HepG2 (cell line): ENCODE measurements around the gene DCAF7. TPM values are rescaled to one million over a fixed set of nuclear protein-coding genes. Genes with fewer than 3 reads are reported as not detected.

Experiments
- ATAC-seq: fragments of 200-7000 bp; cut with Tn5 transposase; 3 replicates; pipeline ENCODE4 v1.9.1; 2020; ENCODE audit warnings: mild to moderate bottlenecking, moderate library complexity
- BruUV-seq: library from RNA; stranded (reverse); fragments of 400-500 nt; replicated peaks from 2 replicates; lab custom pipeline; 2021; lab: Mats Ljungman, UMichigan
- CTCF ChIA-PET: fragments of 300-600 bp; formaldehyde crosslinking; extraction: SDS; loops from one replicate; lab custom pipeline; 2021; ENCODE audit warnings: low total read pairs, inconsistent platforms, low intra/inter-chr PET ratio; lab: Yijun Ruan, JAX
- POLR2A ChIA-PET: fragments of 350-600 bp; sonication (Branson Sonifier 250); formaldehyde crosslinking; loops from one replicate; lab custom pipeline; 2020; ENCODE audit warnings: antibody characterized with exemption, inconsistent platforms; lab: Yijun Ruan, JAX
- DNase-seq: peaks from one replicate; pipeline ENCODE4 v3.0.0-alpha.2; 2015; ENCODE audit warnings: low spot score
- FAIRE-seq: peaks from 3 replicates; lab custom pipeline; 2011; peaks lifted over from hg19 to GRCh38; lab: Jason Lieb, UNC
- H2AFZ ChIP-seq: one replicate; pipeline ENCODE4 v1.6.1; 2011; ENCODE audit warnings: low read length, inconsistent platforms
- H3K27ac ChIP-seq: fragments of 300-600 bp; 3 replicates; pipeline ENCODE4 v1.8.0; 2011; ENCODE audit warnings: mixed run types, mild to moderate bottlenecking, mixed read lengths, low read length, inconsistent platforms; ENCODE audit not compliant: insufficient read depth; ENCODE audit errors: extremely low read length
- H3K27me3 ChIP-seq, 2 experiments: fragments of 200-600 bp in 1 of 2; 2 replicates in 1 of 2; 3 replicates in 1 of 2; pipeline versions ENCODE4 v1.6.0 to v1.8.0; 2011; ENCODE audit warnings: low read length in 2 of 2, mild to moderate bottlenecking in 2 of 2, moderate library complexity in 2 of 2, inconsistent platforms in 1 of 2; ENCODE audit not compliant: insufficient read depth in 2 of 2, control insufficient read depth in 1 of 2
- H3K36me3 ChIP-seq, 2 experiments: fragments of 200-600 bp in 1 of 2; replicated peaks in 1 of 2; 2 replicates in 1 of 2; 3 replicates in 1 of 2; pipeline versions ENCODE4 v1.5.1 to v1.8.0; 2011; ENCODE audit warnings: low read length in 2 of 2, inconsistent platforms in 1 of 2; ENCODE audit not compliant: insufficient read depth in 2 of 2, control insufficient read depth in 1 of 2
- H3K4me1 ChIP-seq: 2 replicates; pipeline ENCODE4 v1.5.1; 2012; ENCODE audit warnings: low read length, inconsistent platforms; ENCODE audit not compliant: insufficient read depth
- H3K4me2 ChIP-seq: 2 replicates; pipeline ENCODE4 v1.6.0; 2011; ENCODE audit warnings: low read depth, low read length, inconsistent platforms
- H3K4me3 ChIP-seq, 3 experiments: fragments of 200-600 bp in 1 of 3; sonication (generic), shearing (Covaris generic) in 1 of 3; replicated peaks in 1 of 3; 2 replicates each; pipeline ENCODE4 v1.5.1; 2011 to 2016; ENCODE audit warnings: low read length in 3 of 3, inconsistent platforms in 2 of 3, low read depth in 2 of 3, mild to moderate bottlenecking in 2 of 3, control low read depth in 1 of 3, mixed read lengths in 1 of 3; ENCODE audit not compliant: insufficient read depth in 1 of 3
- H3K79me2 ChIP-seq: one replicate; pipeline ENCODE4 v1.6.1; 2011; ENCODE audit warnings: low read length, inconsistent platforms; ENCODE audit not compliant: insufficient read depth
- H3K9ac ChIP-seq: 2 replicates; pipeline ENCODE4 v1.6.0; 2011; ENCODE audit warnings: mild to moderate bottlenecking, low read depth, low read length, inconsistent platforms; ENCODE audit not compliant: insufficient read depth
- H3K9me3 ChIP-seq: 2 replicates; pipeline ENCODE4 v1.5.1; 2012; ENCODE audit warnings: mild to moderate bottlenecking, low read length
- H4K20me1 ChIP-seq: 2 replicates; pipeline ENCODE4 v1.6.0; 2011; ENCODE audit warnings: inconsistent platforms, mild to moderate bottlenecking, low read length, moderate library complexity; ENCODE audit not compliant: insufficient read depth
- BCL6 ChIP-seq: IDR thresholded peaks from 2 replicates; pipeline ENCODE4 v1.6.1; 2016; ENCODE audit warnings: missing genetic modification reagents, missing compliant biosample characterization
- CHD2 ChIP-seq: IDR thresholded peaks from 2 replicates; pipeline ENCODE4 v1.6.1; 2011; ENCODE audit warnings: low read depth, low read length, improper control_type of control experiment
- ELF1 ChIP-seq: sonication (generic); formaldehyde crosslinking; IDR thresholded peaks from 2 replicates; pipeline ENCODE4 v1.4.0; 2020; ENCODE audit warnings: missing genetic modification reagents
- ESRRA ChIP-seq: sonication (generic); formaldehyde crosslinking; IDR thresholded peaks from 2 replicates; pipeline ENCODE4 v1.5.1; 2020; ENCODE audit warnings: mild to moderate bottlenecking, low read depth, missing genetic modification reagents
- FOXC1 ChIP-seq: sonication (generic); formaldehyde crosslinking; IDR thresholded peaks from 2 replicates; pipeline ENCODE4 v1.8.0; 2022; ENCODE audit warnings: mild to moderate bottlenecking, missing genetic modification reagents, borderline replicate concordance
- HNRNPLL ChIP-seq: fragments of 200-400 bp; formaldehyde crosslinking; IDR thresholded peaks from 2 replicates; pipeline ENCODE4 v1.6.1; 2017; ENCODE audit warnings: mild to moderate bottlenecking, low read depth, low read length; ENCODE audit not compliant: poor library complexity, severe bottlenecking
- HOXA9 ChIP-seq: sonication (generic); formaldehyde crosslinking; IDR thresholded peaks from 2 replicates; pipeline ENCODE4 v1.8.1; 2022; ENCODE audit warnings: missing genetic modification reagents, mild to moderate bottlenecking, moderate library complexity, borderline replicate concordance
- KMT2B ChIP-seq: IDR thresholded peaks from 2 replicates; pipeline ENCODE4 v1.6.1; 2016; ENCODE audit warnings: missing genetic modification reagents, missing compliant biosample characterization
- MED1 ChIP-seq: sonication (generic); formaldehyde crosslinking; IDR thresholded peaks from 2 replicates; pipeline ENCODE4 v1.4.0; 2020; ENCODE audit warnings: missing genetic modification reagents
- NKX3-1 ChIP-seq: sonication (generic); formaldehyde crosslinking; IDR thresholded peaks from 2 replicates; pipeline ENCODE4 v1.5.0; 2020; ENCODE audit warnings: missing genetic modification reagents
- NPAS2 ChIP-seq: sonication (generic); formaldehyde crosslinking; IDR thresholded peaks from 2 replicates; pipeline ENCODE4 v1.8.0; 2022; ENCODE audit warnings: mild to moderate bottlenecking, missing genetic modification reagents, borderline replicate concordance
- ONECUT2 ChIP-seq: sonication (generic); formaldehyde crosslinking; IDR thresholded peaks from 2 replicates; pipeline ENCODE4 v1.4.0; 2020; ENCODE audit warnings: missing genetic modification reagents
- SALL2 ChIP-seq: sonication (generic); formaldehyde crosslinking; IDR thresholded peaks from 2 replicates; pipeline ENCODE4 v1.8.1; 2023; ENCODE audit warnings: mild to moderate bottlenecking, missing genetic modification reagents, inconsistent platforms
- U2AF2 ChIP-seq: fragments of 200-400 bp; formaldehyde crosslinking; IDR thresholded peaks from 2 replicates; pipeline ENCODE4 v1.6.1; 2017; ENCODE audit warnings: low read depth, mild to moderate bottlenecking, low read length
- ZBTB8A ChIP-seq: sonication (generic); formaldehyde crosslinking; IDR thresholded peaks from 2 replicates; pipeline ENCODE4 v1.4.0; 2020; ENCODE audit warnings: mild to moderate bottlenecking, low read depth, missing genetic modification reagents, borderline replicate concordance
- ZFP41 ChIP-seq: sonication (generic); formaldehyde crosslinking; IDR thresholded peaks from 2 replicates; pipeline ENCODE4 v1.4.0; 2020; ENCODE audit warnings: mild to moderate bottlenecking, missing genetic modification reagents, borderline replicate concordance
- ZNF468 ChIP-seq: sonication (generic); formaldehyde crosslinking; IDR thresholded peaks from 2 replicates; pipeline ENCODE4 v1.8.0; 2022; ENCODE audit warnings: mild to moderate bottlenecking, moderate library complexity, missing genetic modification reagents
- ZNF709 ChIP-seq: sonication (generic); formaldehyde crosslinking; IDR thresholded peaks from 2 replicates; pipeline ENCODE4 v1.5.0; 2020; ENCODE audit warnings: mild to moderate bottlenecking, missing genetic modification reagents
- ZNF746 ChIP-seq: sonication (generic); formaldehyde crosslinking; IDR thresholded peaks from 2 replicates; pipeline ENCODE4 v1.8.0; 2022; ENCODE audit warnings: mild to moderate bottlenecking, missing genetic modification reagents
- ZNF83 ChIP-seq: sonication (generic); formaldehyde crosslinking; IDR thresholded peaks from 2 replicates; pipeline ENCODE4 v1.4.0; 2020; ENCODE audit warnings: missing genetic modification reagents, mild to moderate bottlenecking, borderline replicate concordance
- ZSCAN9 ChIP-seq: IDR thresholded peaks from 2 replicates; pipeline ENCODE4 v1.6.1; 2016; ENCODE audit warnings: borderline replicate concordance
- WGBS: methylation state at CpG from one replicate; pipeline ENCODE4 v1.1.6; 2017; ENCODE audit warnings: low lambda C conversion rate; 5-methylcytosine and 5-hydroxymethylcytosine counted together
- in situ Hi-C: cut with HindIII; loops from 2 replicates; pipeline ENCODE4 v1.10.0; 2017; ENCODE audit warnings: low pct_unique_long_range_greater_than_20kb; ENCODE audit not compliant: extremely low pct_ligation_motif_present
- intact Hi-C: fragments of 100-400 bp; cut with micrococcal nuclease; formaldehyde crosslinking; loops from one replicate; pipeline ENCODE4 v1.10.0; 2022; ENCODE audit not compliant: unreplicated experiment
- polyA plus RNA-seq, 8 experiments: library from polyadenylated mRNA; depleted of rRNA in 3 of 8; stranded (reverse) in 7 of 8; unstranded in 1 of 8; fragments of >200 nt; fragmentation: Illumina TruSeq in 4 of 8; extraction: Trizol in 4 of 8; gene quantifications; 2 replicates each; pipeline versions ENCODE4 v1.2.1 to v1.2.3, GENCODE V29; 2011 to 2016; ENCODE audit warnings: low read depth in 4 of 8, missing spikeins in 1 of 8, mixed read lengths in 1 of 8; ENCODE audit not compliant: insufficient read depth in 1 of 8
- total RNA-seq, 5 experiments: library from RNA; depleted of rRNA; stranded (reverse); fragments of >200 nt; fragmentation: Illumina TruSeq; extraction: Trizol; gene quantifications; 2 replicates each; pipeline ENCODE4 v1.2.3, GENCODE V29; 2016; ENCODE audit warnings: low read depth in 1 of 5

Gene DCAF7
- total and polyA plus RNA-seq, 2 of the 13 experiments (the other 11 are each of a cell fraction or from before 2014, with no cell fraction given), result 55.2 to 73.4 TPM

DNA sequence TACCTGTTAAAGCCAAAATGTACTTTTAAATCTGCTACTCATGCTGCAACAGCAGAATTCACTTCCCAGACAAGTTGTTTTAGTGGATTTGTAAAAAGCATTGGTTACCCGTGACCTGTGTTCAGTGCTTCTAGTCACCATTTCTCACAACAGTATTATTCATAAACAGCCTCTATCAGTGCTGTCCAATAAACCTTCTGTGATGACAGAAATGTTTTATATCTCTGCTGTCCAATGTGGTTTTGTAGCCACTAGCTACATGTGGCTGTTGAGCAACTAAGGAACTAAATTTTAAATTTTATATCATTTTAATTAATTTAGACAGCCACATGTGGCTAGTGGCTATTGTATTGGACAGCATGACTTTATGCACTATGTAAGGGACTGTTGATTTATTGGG, 84.5 kb downstream of the DCAF7 start (continued):
- TF ChIP-seq ESRRA (CRISPR knock-in tag) (no peak), MED1 (CRISPR knock-in tag) (no peak), ONECUT2 (CRISPR knock-in tag) (no peak), SALL2 (no peak), BCL6 (CRISPR knock-in tag) (no peak)

DNA sequence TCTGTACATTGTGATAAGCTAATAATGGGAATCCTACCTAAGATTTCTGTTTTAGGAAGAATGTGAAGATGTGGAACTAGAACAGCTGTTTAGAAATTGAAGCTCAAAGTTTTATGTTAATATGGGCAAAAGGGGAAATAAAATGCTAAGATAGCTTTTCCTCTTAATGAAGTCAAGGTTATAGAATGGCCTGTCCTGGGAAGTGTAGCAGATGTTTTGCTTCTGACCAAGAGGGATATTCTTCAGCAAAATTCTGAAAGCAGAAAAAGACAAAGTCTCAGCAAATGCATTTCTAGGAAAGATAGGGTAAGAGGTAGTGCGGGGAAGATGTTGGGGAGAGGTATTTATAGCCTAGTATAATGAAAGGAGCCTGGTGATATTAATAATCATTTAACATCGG, 85.0 kb downstream of the DCAF7 start:
- POLR2A ChIA-PET, result no interaction called here
- CTCF ChIA-PET, result no interaction called here
- TF ChIP-seq HOXA9 (CRISPR knock-in tag) (no peak), HNRNPLL (no peak), NPAS2 (CRISPR knock-in tag) (no peak), NKX3-1 (no peak), U2AF2 (no peak), ZSCAN9 (CRISPR knock-in tag) (no peak), ZNF468 (CRISPR knock-in tag) (no peak), KMT2B (no peak), ZBTB8A (no peak), CHD2 (no peak), ZNF709 (no peak), FOXC1 (no peak), ZNF83 (no peak), ZFP41 (no peak), ELF1 (CRISPR knock-in tag) (no peak), ZNF746 (no peak)
- H2AFZ ChIP-seq, result no peak overlapping the region
- H3K9me3 ChIP-seq, result no peaks in the 10 kb centered on the region
- in situ Hi-C loops (no loop called here), intact Hi-C loops (no loop called here)
- H3K36me3 ChIP-seq, result peaks cover 11 to 39% of the 10 kb centered on the region in 2 experiments
- no peak overlapping the region for H3K27ac ChIP-seq
- no peak overlapping the region for H3K9ac ChIP-seq
- no peaks in the 10 kb centered on the region for H4K20me1 ChIP-seq
- H3K79me2 ChIP-seq, result no peaks in the 10 kb centered on the region
- ATAC-seq, result no peak
- H3K4me2 ChIP-seq, result no peak overlapping the region
- no peak for FAIRE-seq
- no peak overlapping the region for H3K4me3 ChIP-seq
- no peak for DNase-seq
- 96% methylated on average over 2 of the region's 2 CpGs for WGBS
- BruUV-seq, result no TSS peak
- no peaks in the 10 kb centered on the region for H3K27me3 ChIP-seq
- peaks cover 14% of the 10 kb centered on the region for H3K4me1 ChIP-seq
